EL (cell line): Measurements from ENCODE around the gene NSFL1C.
"Not testable (repeated sequence)": the region's sequence is repeated elsewhere in the genome, so short reads cannot be mapped to it uniquely, and the experiment has no call there.

ENCODE experiments used
- DNase-seq: peaks from one replicate; pipeline ENCODE4 v3.0.0-alpha.2; 2016

Gene NSFL1C

GRCh38 chr20:1466211-1467081 lies at the start of gene NSFL1C:
TSS of gene NSFL1C (minus strand) at chr20:1466849. CDS start at chr20:1466824, 25 bp downstream.
- peak; percentile 91 for DNase-seq

- no peak for DNase-seq
Measured at GRCh38 chr20:1513801-1514200, 47.2 kb upstream of the NSFL1C start.

- peak; percentile 27 for DNase-seq
Measured at GRCh38 chr20:1509237-1509636, 42.6 kb upstream of the NSFL1C start.

GRCh38 chr20:1508574-1508973 lies 41.9 kb upstream of the NSFL1C start:
- DNase-seq: peak; percentile 28

GRCh38 chr20:1507276-1507675 lies 40.6 kb upstream of the NSFL1C start:
- DNase-seq: no peak

- DNase-seq: no peak
Measured at GRCh38 chr20:1505871-1506270, 39.2 kb upstream of the NSFL1C start.

GRCh38 chr20:1505361-1505760 lies 38.7 kb upstream of the NSFL1C start:
- DNase-seq: peak; percentile 46

GRCh38 chr20:1503564-1504227 lies 37.0 kb upstream of the NSFL1C start:
- DNase-seq: peak; percentile 93

GRCh38 chr20:1500496-1500895 lies 33.8 kb upstream of the NSFL1C start:
- no peak for DNase-seq

GRCh38 chr20:1499528-1500420 lies 33.1 kb upstream of the NSFL1C start:
- no peak for DNase-seq

- DNase-seq: not testable (repeated sequence)
Measured at GRCh38 chr20:1497371-1497770, 30.7 kb upstream of the NSFL1C start.

GRCh38 chr20:1496930-1497329 lies 30.3 kb upstream of the NSFL1C start:
- DNase-seq: no peak

GRCh38 chr20:1494436-1494835 lies 27.8 kb upstream of the NSFL1C start:
- DNase-seq: no peak

- no peak for DNase-seq
Measured at GRCh38 chr20:1493536-1493935, 26.9 kb upstream of the NSFL1C start.

- no peak for DNase-seq
Measured at GRCh38 chr20:1491860-1492642, 25.4 kb upstream of the NSFL1C start.

- DNase-seq: no peak
Measured at GRCh38 chr20:1491281-1491840, 24.7 kb upstream of the NSFL1C start, which contains the start of gene SIRPB2. TSS of gene SIRPB2 (minus strand) at chr20:1491420. CDS start at chr20:1491359, 61 bp downstream.

- DNase-seq: no peak
Measured at GRCh38 chr20:1490643-1491195, 24.1 kb upstream of the NSFL1C start.

- DNase-seq: no peak
Measured at GRCh38 chr20:1489764-1490436, 23.3 kb upstream of the NSFL1C start.

- no peak for DNase-seq
Measured at GRCh38 chr20:1489325-1489724, 22.7 kb upstream of the NSFL1C start.

GRCh38 chr20:1486566-1486965 lies 19.9 kb upstream of the NSFL1C start:
- no peak for DNase-seq
